Measurements from ENCODE around the gene LRP8.
A peak's percentile ranks its signal among the peaks of the same experiment; 100 is the strongest.

The LRP8 gene

DNA sequence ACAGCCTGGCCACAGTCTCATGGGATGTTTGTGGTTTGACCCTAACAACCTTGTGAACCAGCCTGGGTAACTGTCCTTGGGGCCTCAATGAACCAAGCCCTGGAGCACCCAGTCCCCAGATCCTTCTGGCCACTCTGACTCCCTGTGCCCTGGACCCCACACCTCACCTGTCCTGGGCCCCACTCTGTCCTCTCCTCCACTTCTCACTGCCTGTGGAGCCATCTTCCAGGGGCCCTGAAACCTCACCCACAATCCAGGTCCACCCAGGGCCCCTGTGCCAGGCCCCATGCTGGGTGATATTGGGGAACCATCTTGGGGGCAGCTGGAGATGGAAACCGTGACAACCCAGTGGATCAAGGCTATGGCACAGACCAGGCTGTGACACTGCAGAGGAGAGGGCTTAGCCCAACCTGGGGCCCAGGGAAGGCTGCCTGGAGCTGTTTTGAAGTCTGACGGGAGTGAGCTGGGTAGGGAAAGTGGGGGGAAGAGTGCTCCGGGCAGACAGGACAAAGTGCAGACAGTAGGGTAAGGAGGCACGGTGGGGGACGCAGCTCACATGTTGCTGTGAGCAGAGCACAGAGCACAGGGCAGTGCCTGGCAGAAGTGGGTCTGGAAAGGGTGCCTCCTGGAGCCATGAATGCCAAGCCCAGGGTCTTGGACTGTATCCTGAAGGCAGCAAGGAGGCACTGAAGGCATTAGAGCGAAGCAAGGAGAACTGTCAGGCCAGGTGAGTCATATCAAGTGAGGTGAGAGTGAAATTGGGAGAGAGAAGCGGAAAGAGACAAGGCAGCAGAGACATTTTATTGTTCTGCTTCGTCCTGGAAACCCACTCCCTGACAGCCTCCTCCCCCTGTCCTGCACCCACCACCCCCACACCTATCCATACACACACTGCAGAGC is 12.1 kb upstream of the LRP8 start:
- no peak for DNase-seq

DNA sequence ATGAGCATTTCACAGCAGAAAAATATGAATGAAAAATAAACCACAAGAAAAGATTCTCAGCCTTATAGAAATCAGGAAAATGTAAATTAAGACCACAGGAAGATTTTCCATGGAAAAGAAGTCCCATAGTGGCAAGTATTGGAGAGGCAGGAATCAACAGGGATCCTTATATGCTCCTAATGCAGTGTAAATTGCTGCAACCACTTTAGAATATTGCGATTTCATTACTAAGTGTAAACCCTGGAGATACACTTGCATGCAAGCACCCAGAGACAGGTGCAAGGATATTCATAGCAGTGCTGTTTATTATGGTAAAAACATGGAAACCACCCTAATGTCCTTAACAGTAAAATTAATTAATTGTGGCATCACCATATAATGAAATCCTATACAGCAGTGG is 10.6 kb upstream of the LRP8 start:
- DNase-seq = no peak

DNA sequence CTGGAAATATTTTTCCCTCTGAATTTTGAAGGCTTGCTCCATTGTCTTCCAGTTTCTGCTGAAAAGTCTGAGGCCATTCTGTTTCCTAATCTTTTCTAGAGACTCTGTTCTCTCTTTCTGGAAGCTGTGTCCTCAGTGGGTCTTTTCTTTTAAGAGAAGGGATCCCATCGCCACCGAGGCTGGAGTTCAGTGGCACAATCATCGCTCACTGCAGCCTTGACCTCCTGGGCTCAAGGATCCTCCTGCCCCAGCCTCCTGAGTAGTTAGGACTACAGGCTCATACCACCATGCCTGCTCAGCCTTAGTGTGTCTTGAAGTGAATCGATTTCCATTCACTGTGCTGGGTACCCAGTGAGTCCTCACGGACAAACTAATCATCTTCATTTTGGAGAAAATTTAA is 9.6 kb upstream of the LRP8 start:
- no peak for DNase-seq

DNA sequence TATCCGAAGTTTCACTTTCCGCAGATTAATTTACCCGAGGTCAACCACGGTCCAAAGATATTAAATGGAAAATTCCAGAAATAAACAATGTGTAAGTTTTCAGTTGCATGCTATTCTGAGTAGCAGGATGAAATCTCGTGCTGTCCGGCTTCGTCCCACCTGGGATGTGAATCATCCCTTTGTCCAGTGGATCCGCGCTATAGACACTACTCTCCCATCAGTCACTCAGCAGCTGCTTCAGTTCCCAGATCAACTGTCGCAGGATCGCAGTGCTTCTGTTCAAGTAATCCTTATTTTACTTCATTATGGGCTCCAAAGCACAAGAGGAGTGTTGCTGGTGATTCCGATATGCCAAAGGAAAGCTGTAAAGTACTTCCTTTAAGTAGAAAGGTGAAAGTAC is 8.3 kb upstream of the LRP8 start:
- no peak for DNase-seq

DNA sequence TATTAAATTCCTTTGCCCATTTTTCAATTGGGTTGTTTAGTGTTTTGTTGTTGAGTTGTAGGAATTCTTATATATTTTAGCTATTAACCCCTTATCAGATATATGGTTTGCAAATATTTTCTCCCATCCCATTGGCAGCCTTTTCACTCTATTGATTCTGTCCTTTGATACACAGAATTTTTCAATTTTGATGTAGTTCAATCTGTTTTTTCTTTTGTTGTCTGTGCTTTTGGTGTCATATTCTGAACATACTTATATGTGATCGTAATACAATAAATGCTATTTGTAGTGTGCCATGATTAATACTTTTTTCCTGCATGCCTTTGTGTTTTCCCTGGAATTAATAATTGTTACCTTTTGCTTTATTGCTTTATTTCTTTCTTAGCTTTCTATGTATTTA is 7.8 kb upstream of the LRP8 start:
- DNase-seq = no peak

DNA sequence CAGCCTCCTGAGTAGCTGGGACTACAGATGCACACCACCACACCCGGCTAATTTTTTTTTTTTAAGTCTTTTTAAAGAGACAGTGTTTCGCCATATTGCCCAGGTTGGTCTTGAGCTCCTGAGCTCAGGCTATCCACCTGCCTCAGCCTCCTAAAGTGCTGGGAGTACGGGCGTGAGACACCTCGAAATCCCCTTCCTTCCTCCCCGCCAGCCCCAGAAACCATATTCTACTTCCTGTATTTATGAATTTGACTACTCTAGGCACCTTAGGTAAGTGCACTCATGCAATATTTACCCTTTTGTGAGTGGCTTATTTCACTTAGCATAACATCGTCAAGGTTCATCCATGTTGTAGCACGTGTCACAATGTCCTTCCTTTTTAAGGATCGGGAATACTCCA is 6.9 kb upstream of the LRP8 start:
- DNase-seq = no peak

DNA sequence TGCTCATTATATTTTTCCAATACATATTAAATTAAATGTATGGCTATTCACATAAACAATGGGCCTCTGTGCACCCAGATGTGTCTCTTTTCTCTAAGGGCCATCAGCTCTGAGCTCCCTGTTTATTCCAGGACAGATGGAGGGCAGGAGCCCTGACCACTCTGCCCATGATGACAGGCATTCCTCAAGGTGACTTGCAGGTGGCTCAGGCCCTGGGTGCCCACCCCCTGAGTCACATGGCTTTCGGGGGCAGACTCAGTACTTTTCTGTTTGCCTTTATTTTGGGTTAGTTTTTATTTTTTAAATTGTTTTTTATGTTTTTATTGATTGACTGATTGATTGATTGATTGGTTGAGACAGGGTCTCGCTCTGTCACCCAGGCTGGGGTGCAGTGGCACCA is 6.4 kb upstream of the LRP8 start:
- no peak for DNase-seq

DNA sequence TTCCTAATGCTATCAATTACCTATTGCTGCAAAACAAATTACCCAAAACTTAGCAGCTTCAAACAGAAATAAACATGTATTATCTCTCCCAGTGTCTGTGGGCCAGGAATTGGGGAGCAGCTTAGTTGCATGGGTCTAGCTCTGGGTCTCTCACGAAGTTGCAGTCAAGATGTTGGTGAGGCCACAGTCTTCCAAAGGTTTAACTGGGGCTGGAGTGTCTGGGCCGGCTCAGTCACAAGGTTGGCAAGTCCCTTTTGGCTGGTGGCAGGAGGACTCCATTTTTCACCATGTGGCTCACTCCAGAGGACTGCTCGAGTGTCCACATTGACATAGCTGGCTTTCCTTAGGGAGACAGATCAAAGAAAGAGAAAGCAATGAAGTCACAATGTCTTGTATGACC is 5.0 kb upstream of the LRP8 start:
- no peak for DNase-seq

DNA sequence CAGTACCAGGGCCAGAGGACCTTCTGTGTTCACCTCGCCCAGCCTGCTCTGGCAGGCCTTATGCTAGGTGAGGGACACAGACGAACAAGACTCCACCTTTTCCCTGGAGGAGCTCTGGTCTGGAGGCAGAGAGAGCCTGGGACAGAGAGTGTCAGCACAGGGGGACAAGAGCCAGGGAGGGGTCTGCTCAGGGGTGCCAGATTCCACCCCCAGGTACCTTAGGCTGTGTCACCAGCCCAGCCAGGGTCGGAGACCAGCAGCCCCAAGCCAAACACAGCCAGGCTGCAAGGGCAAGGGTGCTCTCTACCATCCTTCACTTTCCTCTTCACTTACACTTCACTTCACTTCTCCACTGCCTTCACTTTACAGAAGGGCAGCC is 4.3 kb upstream of the LRP8 start:
- no peak for DNase-seq

DNA sequence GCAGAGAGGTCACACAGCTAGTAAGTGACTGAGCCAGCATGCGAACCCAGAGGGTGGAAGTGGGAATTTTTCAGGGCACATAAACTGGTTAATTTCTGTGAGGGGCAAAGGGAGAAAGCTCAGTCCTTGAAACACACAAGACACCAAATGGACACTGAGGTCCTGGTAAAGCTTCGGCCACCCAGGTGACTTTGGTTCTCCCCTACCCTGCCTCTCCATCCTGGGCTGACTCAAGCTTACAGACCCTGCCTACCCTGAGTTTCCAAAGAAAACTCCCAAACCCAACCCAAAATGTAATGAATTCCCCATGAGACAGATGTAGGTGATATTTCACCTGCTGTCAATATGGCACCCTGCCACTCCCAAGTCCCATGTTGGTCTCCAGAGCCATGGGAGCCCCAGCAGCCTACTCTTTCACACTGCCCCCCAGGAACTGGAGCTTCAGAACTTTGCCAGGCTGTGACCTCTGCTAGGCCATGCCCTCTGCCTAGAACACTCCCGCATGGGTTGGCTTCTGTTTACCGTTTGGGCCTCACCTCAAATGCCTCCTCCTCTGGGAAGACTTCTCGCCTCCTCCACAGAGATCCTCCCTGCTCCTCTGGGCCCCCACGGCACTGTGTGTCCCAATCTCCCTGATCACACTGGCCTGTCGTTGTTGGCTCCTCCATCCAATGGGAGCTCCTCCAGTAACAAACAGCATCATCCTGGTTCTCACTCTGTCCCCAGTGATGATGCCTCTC is 3.7 kb upstream of the LRP8 start:
- DNase-seq = no peak

DNA sequence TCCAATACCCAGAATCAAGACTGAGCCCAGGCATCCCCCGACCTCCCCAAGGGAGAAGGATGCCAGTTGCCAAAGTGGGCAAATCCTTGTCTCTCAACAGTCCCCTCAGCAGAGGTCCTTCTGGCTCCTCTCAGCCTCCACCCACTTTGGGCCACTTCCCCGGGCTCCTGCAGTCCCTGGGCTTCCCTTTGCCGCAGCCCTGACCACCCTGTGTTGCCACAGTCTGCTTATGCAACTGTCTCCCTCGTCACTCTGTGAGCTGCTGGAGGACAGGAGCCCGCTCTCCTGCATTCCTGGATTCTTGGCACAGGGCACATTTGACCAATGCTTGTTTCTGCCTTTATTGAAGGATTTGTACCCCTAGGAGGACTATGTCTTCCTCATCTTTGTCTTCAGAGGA is 2.9 kb upstream of the LRP8 start:
- DNase-seq = no peak

DNA sequence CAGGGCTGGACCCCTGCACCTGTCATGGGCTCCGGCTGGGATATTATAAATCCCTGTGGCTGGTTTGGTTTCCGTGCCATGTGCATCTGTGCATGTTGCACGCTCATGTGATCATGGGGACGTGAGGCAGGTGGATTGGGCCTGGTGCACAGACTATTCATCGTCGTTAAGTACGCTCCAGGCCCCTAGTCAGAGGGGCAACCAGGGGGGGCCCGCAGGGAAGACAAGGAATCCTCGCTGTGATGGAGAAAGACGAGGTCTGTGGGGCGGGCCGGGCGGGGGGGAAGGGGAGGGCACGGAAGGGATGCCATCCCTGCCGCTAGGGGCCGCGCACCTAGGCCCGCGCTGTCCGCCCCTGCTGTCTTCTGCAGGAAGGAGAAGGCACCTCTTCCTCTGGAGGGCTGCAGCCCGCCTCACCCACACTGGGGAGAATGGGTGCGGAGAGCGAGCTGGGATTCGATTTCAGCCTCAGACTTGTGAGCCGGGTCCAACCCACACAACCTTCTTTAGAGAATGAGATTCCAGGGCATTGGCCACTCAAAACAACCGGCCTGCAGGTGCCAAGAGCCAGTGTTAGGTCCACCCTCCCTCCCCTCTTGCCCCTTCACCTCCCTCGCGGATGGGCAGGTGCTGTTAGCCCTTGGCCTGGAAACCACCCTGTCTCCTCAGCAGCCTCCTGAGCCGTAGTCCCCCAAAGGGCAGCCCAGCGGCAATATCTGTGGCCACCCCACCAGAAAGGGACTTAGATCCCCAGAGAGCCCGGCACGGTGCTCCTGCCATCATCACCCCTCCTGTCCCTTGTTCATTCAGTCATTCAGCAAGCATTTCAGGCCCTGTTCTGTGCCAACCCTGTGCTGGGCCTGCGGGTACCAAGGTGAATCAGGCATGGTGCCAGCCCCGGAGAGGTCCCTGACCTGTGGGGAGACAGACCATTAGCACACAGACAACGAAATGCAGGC is 950 bp upstream of the LRP8 start:
- no peak for DNase-seq

DNA sequence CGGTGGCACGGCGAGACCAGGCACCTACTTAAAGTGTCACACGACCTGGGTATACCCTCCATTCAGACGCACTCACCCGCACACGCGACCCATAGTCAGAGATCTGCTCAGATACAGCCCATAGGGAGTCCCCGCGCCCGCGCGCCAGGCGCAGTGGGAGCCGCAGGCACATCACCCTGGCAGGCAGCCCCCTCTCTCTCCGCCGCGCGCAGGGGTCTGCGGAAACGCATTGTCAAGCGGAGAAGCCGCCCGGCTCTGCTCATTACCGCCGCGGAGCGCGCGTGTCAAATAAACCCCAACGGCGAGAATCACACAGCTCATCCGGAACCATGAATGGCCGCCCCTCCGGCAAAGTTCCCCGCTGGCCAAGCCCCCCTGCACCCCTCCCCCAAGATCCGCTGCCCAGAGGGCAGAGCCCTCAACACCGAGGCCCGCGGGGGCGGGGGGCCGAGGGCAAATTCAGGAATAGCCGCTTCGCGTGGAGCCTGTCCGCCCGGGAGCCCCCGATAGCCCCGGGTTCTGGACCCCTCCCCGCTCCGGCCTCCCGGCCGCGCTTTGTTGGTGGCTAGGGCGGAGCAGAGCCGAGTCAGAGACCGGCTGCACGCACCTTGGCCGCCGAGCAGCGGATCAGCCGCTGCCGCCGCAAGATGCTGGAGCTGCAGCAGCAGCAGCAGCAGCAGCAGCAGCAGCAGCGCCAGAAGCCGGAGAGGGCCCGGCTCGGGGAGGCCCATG is 522 bp downstream of the LRP8 start:
- no peak for DNase-seq

DNA sequence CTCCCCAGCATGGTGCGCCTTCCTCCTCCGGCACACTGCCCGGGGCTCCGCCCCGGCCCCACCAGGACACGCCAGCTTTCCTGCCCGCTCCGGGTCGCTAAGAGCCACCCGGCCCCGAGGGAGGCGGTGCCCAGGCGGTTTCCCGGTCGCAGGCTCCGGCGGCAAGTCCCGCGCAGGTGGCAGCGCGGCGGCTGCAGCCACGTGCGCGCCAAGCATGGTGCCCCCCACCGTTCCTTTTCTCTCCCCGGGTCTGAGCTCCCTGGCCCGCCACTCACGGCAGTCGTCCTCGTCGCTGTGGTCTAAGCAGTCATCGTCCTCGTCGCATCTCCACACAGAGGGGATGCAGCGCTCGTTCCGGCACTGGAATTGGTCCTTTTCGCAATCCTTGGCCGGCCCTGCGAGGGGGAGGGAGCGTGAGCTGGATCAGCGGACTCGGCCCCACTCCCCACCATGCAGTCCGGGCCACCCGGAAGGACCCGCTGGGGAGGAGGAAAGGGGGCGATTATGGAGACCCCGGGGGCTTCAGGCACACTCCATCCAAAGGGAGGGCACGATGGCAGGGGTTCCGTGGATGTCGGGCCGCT is 1.2 kb downstream of the LRP8 start:
- no peak for DNase-seq

DNA sequence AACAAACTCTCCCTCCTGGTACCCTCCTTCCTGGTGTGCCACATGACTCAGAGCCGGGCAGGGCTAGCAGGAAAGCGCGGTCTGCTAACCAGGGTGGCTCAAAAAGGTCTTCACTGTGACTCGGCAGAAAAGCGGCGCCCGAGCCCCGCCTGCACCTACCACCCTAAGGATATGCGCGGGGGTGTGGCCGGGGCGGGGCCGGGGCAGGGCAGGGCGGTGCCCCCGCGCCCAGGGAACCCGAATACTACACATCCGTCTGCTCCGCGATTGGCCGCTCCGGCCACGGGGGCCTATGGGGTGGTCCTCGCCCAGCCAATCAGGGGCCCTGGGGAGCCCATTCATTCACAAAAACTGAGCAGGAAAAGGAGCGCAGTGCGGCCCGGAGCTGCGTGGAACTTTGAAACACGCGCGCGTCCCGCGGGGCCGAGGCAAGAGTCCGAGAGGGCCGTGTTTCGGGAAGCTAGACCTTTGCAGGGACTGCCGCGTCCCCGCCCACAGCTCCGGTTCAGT is 1.7 kb downstream of the LRP8 start:
- peak; percentile 89 for DNase-seq

DNA sequence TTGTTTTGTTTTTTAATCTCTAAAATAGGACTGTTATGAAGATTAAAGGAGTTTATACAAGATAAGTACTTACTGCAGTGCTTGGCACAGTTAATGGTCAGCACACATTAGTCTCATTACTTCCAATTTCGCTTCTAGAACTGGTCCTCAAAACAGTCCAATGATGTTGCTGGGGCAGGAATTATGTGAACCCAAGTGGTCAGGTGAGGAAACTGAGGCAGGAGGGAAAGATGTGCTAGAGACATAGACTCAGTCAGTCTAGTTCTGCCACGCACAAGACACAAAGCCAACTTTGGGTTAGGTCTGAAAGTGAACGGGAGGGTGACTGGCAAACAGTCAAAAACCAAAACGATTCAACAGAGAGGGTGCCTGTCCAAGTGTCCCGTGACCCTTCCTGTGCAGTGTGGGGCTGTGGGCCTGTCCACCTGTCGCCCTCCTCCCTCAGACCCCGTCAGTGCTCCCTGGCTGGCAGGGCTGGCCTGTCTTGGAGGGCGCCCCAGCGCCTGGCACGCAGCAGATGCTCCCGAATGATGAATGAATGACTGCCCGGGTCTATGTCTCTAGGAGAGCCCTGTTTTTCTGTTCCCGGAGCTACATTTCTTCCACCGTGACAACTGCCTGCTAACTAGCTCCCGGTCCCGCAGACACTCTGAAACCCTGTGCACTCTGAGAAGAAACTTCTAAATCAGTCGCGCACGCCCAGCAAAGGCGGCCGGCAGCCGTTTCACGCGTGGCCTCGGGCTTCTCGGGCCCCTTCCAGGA is 2.4 kb downstream of the LRP8 start:
- DNase-seq = no peak

DNA sequence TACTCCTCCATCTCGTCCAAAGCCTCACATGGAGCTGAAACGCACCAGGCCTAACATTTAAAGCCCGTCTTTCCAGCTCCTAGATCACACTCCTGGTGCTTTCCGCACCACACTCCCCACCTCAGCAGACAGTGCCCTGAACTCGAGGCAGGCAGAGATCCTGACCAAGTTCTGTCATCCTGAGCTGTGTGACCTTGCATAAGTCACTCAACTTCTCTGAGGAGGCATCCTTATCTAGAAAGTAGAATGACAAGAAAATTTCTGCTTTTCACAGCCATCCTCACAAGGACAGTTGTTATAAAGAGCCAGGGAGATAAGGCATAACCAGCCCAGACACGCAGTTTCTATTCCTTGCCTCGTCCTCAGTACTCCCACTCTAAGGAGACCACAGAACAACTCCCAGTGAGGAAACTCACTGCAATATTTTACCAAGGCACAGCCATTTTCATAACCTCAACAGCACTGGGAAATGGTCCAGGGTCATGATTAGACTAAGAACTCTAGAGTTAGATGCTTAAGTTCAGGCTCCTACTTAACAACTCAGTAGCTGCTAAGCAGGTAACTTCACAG is 3.1 kb downstream of the LRP8 start:
- DNase-seq = no peak

DNA sequence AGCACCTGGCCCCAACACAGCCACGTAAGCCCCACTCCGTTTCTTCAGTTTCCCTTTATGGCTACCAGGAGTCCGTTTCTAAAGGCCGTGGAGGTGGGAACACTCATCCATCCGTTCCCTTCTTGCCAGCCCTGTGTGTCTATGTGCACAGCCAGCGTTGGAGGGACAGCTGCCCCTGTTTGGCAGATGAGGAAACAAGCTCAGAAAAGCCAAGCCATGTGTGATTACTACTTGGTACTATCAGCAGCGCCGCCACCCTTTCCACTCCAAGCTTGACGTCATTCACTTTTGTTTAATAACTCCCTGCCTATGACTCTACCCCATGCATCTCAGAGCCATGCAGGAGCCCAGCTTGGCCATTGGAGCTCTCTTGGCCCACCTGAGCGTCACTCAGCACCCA is 3.5 kb downstream of the LRP8 start:
- DNase-seq = no peak

DNA sequence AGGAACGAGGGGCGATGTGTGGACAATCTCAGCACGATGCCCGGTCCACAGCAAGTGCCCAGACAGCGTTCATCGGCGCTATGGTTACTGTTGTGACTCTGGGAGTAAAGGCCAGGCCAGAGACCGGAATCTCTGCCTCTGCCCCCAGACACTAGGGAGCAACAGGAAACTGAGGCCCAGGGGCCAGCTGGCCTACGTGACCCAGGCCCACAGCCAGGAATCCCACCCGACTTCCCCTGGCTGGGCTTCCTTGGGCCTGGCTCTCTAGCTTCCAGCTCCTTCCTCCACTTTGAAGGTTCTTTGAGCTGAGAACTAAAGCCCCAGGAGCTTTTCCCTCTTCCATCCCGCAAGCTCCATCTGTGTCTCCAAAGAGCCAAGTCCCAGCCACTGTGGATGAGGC is 4.6 kb downstream of the LRP8 start:
- DNase-seq = no peak

DNA sequence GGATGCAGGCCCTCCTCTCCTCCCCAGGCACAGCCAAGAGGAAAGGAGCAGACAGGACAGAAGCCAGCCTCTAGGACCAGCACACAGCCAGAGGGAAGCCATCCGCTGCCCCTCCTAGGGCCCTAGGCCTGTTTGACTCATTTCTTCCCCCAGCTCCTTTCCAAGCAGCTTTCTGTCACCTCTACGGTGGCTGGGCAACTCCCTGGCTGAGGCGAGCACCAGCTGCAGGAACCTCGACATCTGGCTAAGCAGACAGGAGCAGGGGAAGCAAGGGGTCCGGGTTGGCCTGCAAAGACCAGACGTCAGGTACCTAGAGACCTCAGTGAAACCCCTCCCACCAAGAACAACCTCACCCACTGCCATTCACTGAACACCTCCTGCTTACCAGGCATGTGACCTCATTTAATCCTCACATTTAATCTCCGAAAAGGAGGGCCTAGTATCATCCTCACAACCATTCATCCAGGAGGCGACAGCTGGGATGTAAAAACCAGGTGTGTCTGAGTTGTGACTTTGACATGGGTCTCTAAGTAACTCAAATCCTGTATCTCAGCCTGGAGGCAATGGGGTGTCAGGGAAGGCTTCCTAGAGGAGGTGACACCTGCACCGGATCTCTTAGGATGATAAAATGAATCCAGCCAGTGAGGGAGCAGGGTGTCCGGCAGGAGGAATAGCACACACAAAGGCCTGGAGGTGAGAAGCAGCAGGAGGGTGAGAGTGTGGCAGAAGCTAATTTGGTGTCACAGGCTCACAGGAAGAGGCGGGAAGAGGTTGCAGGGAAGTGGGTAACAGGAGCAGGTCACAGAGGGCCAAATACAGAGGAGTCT is 5.9 kb downstream of the LRP8 start:
- DNase-seq = no peak

Measured in GOT3 (cell line).